Neural progenitor cell (in vitro differentiated cells): ENCODE measurements around the gene INPP5K. TPM values are rescaled to one million over a fixed set of nuclear protein-coding genes. Genes with fewer than 3 reads are reported as not detected.
"Not testable (repeated sequence)": the region's sequence is repeated elsewhere in the genome, so short reads cannot be mapped to it uniquely, and the experiment has no call there.

Experiments
- DNase-seq: peaks from one replicate; pipeline ENCODE4 v3.0.0-alpha.2; 2016; ENCODE audit warnings: low spot score
- H2AFZ ChIP-seq: fragments of 200-600 bp; sonication (generic); replicated peaks from 2 replicates; pipeline ENCODE4 v1.6.1; 2016; ENCODE audit warnings: antibody characterized with exemption
- H3F3A ChIP-seq: fragments of 200-600 bp; sonication (generic); 2 replicates; pipeline ENCODE4 v1.6.1; 2016; ENCODE audit warnings: antibody characterized with exemption, low read depth
- H3K27ac ChIP-seq: fragments of 200-600 bp; sonication (generic); 2 replicates; pipeline ENCODE4 v1.5.1; 2016; ENCODE audit warnings: mild to moderate bottlenecking
- H3K27me3 ChIP-seq: fragments of 200-600 bp; sonication (generic); 2 replicates; pipeline ENCODE4 v1.6.1; 2016; ENCODE audit warnings: mild to moderate bottlenecking, moderate library complexity
- H3K36me3 ChIP-seq: fragments of 200-600 bp; sonication (generic); 2 replicates; pipeline ENCODE4 v1.5.1; 2016
- H3K4me1 ChIP-seq: fragments of 200-600 bp; sonication (generic); 2 replicates; pipeline ENCODE4 v1.6.1; 2016; ENCODE audit warnings: mixed run types
- H3K4me2 ChIP-seq: fragments of 200-600 bp; sonication (generic); 2 replicates; pipeline ENCODE4 v1.6.1; 2016
- H3K4me3 ChIP-seq: fragments of 200-600 bp; sonication (generic); 2 replicates; pipeline ENCODE4 v1.5.1; 2016
- H3K79me2 ChIP-seq: fragments of 200-600 bp; sonication (generic); 2 replicates; pipeline ENCODE4 v1.6.1; 2016; ENCODE audit warnings: low read depth
- H3K9ac ChIP-seq: fragments of 200-600 bp; sonication (generic); 2 replicates; pipeline ENCODE4 v1.6.1; 2016
- H3K9me3 ChIP-seq: fragments of 200-600 bp; sonication (generic); 2 replicates; pipeline ENCODE4 v1.5.1; 2016; ENCODE audit warnings: low read depth
- H4K20me1 ChIP-seq: fragments of 200-600 bp; sonication (generic); 2 replicates; pipeline ENCODE4 v1.6.1; 2016; ENCODE audit warnings: low read depth
- H3K27ac Mint-ChIP-seq: 3 replicates; pipeline ENCODE4 v1.8.0; 2021; ENCODE audit warnings: mixed read lengths
- H3K27me3 Mint-ChIP-seq: 2 replicates; pipeline ENCODE4 v1.8.0; 2022; ENCODE audit warnings: low read depth, mild to moderate bottlenecking, inconsistent platforms, moderate library complexity, mixed read lengths; ENCODE audit not compliant: insufficient read depth
- H3K36me3 Mint-ChIP-seq: 3 replicates; pipeline ENCODE4 v1.8.0; 2021; ENCODE audit warnings: mixed read lengths
- H3K4me1 Mint-ChIP-seq: 3 replicates; pipeline ENCODE4 v1.8.0; 2021; ENCODE audit warnings: mixed read lengths
- H3K4me3 Mint-ChIP-seq: 3 replicates; pipeline ENCODE4 v1.8.0; 2021; ENCODE audit warnings: mild to moderate bottlenecking, moderate library complexity, mixed read lengths
- H3K9me3 Mint-ChIP-seq: 3 replicates; pipeline ENCODE4 v1.8.0; 2020; ENCODE audit warnings: mixed read lengths
- CTCF ChIP-seq: fragments of 200-600 bp; sonication (generic); IDR thresholded peaks from 2 replicates; pipeline ENCODE4 v1.5.1; 2017; ENCODE audit warnings: antibody characterized with exemption, mild to moderate bottlenecking
- EZH2 ChIP-seq: fragments of 200-600 bp; sonication (generic); IDR thresholded peaks from 2 replicates; pipeline ENCODE4 v1.6.1; 2017; ENCODE audit warnings: antibody characterized with exemption, mild to moderate bottlenecking, moderate library complexity
- EZH2phosphoT487 ChIP-seq: fragments of 200-600 bp; sonication (generic); IDR thresholded peaks from 2 replicates; pipeline ENCODE4 v1.6.1; 2017; ENCODE audit warnings: antibody characterized with exemption
- total RNA-seq: library from RNA; depleted of rRNA; stranded (reverse); fragments of >200 nt; gene quantifications from 2 replicates; pipeline ENCODE4 v1.2.3, GENCODE V29; 2015; ENCODE audit warnings: low replicate concordance

Gene INPP5K
- total RNA-seq, result 11.7 and 20.9 TPM in 2 replicates

- Mint-ChIP-seq H3K27me3 (peaks cover 3% of the 10 kb centered on the region), H3K36me3 (peaks cover 8% of the 10 kb centered on the region), H3K4me3 (peak within 1 kb of the TSS; percentile 89), H3K27ac (peak within 1 kb of the TSS; percentile 64), H3K9me3 (no peaks in the 10 kb centered on the region), H3K4me1 (peaks cover 19% of the 10 kb centered on the region)
- H3K79me2 ChIP-seq, result peaks cover 27% of the 10 kb centered on the region
- H3K36me3 ChIP-seq, result no peaks in the 10 kb centered on the region
- H2AFZ ChIP-seq, result peak within 1 kb of the TSS; percentile 44
- peaks cover 5% of the 10 kb centered on the region for H4K20me1 ChIP-seq
- H3F3A ChIP-seq, result peaks cover 52% of the 10 kb centered on the region
- TF ChIP-seq EZH2phosphoT487 (no peak), CTCF (peak; percentile 15), EZH2 (no peak)
- H3K27ac ChIP-seq, result peak within 1 kb of the TSS; percentile 66
- H3K9me3 ChIP-seq, result no peaks in the 10 kb centered on the region
- peak within 1 kb of the TSS; percentile 69 for H3K4me3 ChIP-seq
- DNase-seq, result peak; percentile 98
- peak within 1 kb of the TSS; percentile 69 for H3K9ac ChIP-seq
- no peaks in the 10 kb centered on the region for H3K27me3 ChIP-seq
- H3K4me2 ChIP-seq, result peak within 1 kb of the TSS; percentile 80
- peaks cover 20% of the 10 kb centered on the region for H3K4me1 ChIP-seq
Observed at GRCh38 chr17:1516388-1517161, at the start of gene INPP5K. Gene INPP5K, minus strand, starts transcription at chr17:1516612. Its CDS starts 113 bp downstream, at chr17:1516499.

GRCh38 chr17:1565877-1566276 is 49.5 kb upstream of the INPP5K start:
- peaks cover 19% of the 10 kb centered on the region for H3F3A ChIP-seq
- no peak overlapping the region for H3K9ac ChIP-seq
- peaks cover 15% of the 10 kb centered on the region for H4K20me1 ChIP-seq
- Mint-ChIP-seq H3K4me1 (peaks cover 18% of the 10 kb centered on the region), H3K4me3 (no peak overlapping the region), H3K36me3 (peaks cover 5% of the 10 kb centered on the region), H3K9me3 (peaks cover 2% of the 10 kb centered on the region), H3K27me3 (peaks cover 7% of the 10 kb centered on the region), H3K27ac (no peak overlapping the region)
- H3K9me3 ChIP-seq, result no peaks in the 10 kb centered on the region
- H2AFZ ChIP-seq, result no peak overlapping the region
- H3K4me2 ChIP-seq, result no peak overlapping the region
- H3K4me3 ChIP-seq, result no peak overlapping the region
- TF ChIP-seq EZH2, result no peak
- no peak for TF ChIP-seq EZH2phosphoT487
- no peak for TF ChIP-seq CTCF
- no peaks in the 10 kb centered on the region for H3K36me3 ChIP-seq
- DNase-seq, result no peak
- H3K27me3 ChIP-seq, result no peaks in the 10 kb centered on the region
- no peak overlapping the region for H3K27ac ChIP-seq
- H3K79me2 ChIP-seq, result peaks cover 12% of the 10 kb centered on the region
- H3K4me1 ChIP-seq, result peaks cover 7% of the 10 kb centered on the region

DNA sequence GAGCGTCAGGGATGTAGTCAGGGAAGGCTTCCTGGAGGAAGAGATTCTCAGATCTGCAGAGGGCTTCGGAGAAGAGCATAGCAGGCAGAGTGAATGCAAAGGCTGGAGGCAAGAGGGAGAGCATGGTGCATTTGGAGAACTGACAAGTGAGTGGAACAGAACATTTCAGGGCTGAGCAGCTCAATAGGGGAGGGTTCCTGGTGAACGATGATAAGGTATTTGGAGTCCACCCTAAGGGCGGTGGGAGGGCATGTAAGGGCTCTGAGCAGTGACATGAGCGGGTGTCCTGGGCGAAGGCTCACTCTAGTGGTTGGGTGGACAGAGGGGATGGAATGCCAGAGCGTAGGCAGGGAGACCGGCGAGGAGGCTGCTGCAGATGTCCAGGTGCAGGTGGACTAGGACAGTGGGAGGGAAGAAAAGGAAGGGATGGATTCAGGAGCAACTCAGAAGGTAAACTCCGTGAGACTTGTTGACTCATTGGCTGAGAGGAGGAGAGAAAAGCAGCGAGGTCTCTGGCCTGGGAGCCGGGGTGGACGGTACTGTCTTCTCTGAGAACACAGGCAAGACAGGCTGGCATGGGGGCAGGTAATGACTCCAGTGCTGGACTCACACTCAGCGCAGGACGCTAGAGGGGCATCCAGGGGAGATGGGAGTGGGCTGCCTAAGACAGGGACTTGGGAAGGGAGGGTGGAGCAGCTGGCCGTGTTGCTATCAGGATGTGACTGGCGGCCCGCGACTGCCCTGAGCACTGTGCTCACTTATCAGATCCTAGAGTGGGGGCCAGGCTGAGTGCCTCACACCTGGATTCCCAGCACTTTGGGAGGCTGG is 47.6 kb upstream of the INPP5K start:
- Mint-ChIP-seq H3K27ac (peak overlapping the region; percentile 51), H3K36me3 (peaks cover 5% of the 10 kb centered on the region), H3K27me3 (peaks cover 5% of the 10 kb centered on the region), H3K9me3 (no peaks in the 10 kb centered on the region), H3K4me3 (peak overlapping the region; percentile 78), H3K4me1 (peaks cover 34% of the 10 kb centered on the region)
- Histone ChIP-seq H2AFZ (no peak overlapping the region), H4K20me1 (peaks cover 34% of the 10 kb centered on the region), H3K9ac (no peak overlapping the region), H3K36me3 (no peaks in the 10 kb centered on the region), H3F3A (peaks cover 29% of the 10 kb centered on the region), H3K27ac (no peak overlapping the region), H3K9me3 (no peaks in the 10 kb centered on the region), H3K79me2 (peaks cover 31% of the 10 kb centered on the region), H3K4me1 (peaks cover 23% of the 10 kb centered on the region), H3K27me3 (no peaks in the 10 kb centered on the region), H3K4me3 (no peak overlapping the region), H3K4me2 (no peak overlapping the region)
- no peak for TF ChIP-seq EZH2phosphoT487
- TF ChIP-seq EZH2, result no peak
- no peak for TF ChIP-seq CTCF
- no peak for DNase-seq

DNA sequence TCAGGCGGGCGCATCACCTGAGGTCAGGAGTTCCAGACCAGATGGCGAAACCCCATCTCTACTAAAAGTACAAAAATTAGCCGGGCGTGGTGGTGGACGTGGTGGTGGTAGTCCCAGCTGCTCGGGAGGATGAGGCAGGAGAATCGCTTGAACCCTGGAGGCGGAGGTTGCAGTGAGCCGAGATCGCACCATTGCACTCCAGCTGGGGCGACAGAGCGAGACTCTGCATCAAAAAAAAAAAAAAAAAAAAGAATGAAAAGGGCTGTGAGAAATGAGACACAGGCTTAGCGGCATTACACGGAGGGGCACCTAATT is 47.0 kb upstream of the INPP5K start:
- Histone ChIP-seq H3F3A (peaks cover 29% of the 10 kb centered on the region), H4K20me1 (peaks cover 39% of the 10 kb centered on the region), H3K4me1 (peaks cover 25% of the 10 kb centered on the region), H3K79me2 (peaks cover 37% of the 10 kb centered on the region)
- not testable (repeated sequence) for H3K27me3 Mint-ChIP-seq, H3K4me2 ChIP-seq, H3K9me3 ChIP-seq, H3K36me3 ChIP-seq, DNase-seq, H3K27ac ChIP-seq, H2AFZ ChIP-seq, H3K9ac ChIP-seq, H3K27me3 ChIP-seq, H3K36me3 Mint-ChIP-seq, H3K9me3 Mint-ChIP-seq, H3K4me3 ChIP-seq
- H3K4me3 Mint-ChIP-seq, result peak overlapping the region; percentile 78
- H3K27ac Mint-ChIP-seq, result peak overlapping the region; percentile 51
- H3K4me1 Mint-ChIP-seq, result peaks cover 37% of the 10 kb centered on the region
